Measurements from ENCODE around the gene NMRAL1.
A peak's percentile ranks its signal among the peaks of the same experiment; 100 is the strongest.

NMRAL1 gene

GRCh38 chr16:4463522-4464163 is 10.8 kb downstream of the NMRAL1 start:
- DNase-seq, result no peak

GRCh38 chr16:4461250-4462085 is 13.0 kb downstream of the NMRAL1 start:
- DNase-seq, result no peak

- DNase-seq, result no peak
These were observed 13.5 kb downstream of the NMRAL1 start for GRCh38 chr16:4460936-4461249.

- DNase-seq, result no peak
These were observed 18.5 kb downstream of the NMRAL1 start for GRCh38 chr16:4455951-4456350.

- no peak for DNase-seq
These were observed 19.3 kb downstream of the NMRAL1 start for GRCh38 chr16:4455081-4455480.

- DNase-seq, result no peak
These were observed 19.8 kb downstream of the NMRAL1 start for GRCh38 chr16:4454623-4455022.

- no peak for DNase-seq
These were observed 21.8 kb downstream of the NMRAL1 start for GRCh38 chr16:4452674-4453073.

GRCh38 chr16:4450931-4451519 is 23.4 kb downstream of the NMRAL1 start:
- no peak for DNase-seq

GRCh38 chr16:4450430-4450829 is 24.0 kb downstream of the NMRAL1 start:
- DNase-seq, result no peak

- DNase-seq, result no peak
These were observed 30.4 kb downstream of the NMRAL1 start for GRCh38 chr16:4443986-4444385.

- DNase-seq, result no peak
These were observed 31.2 kb downstream of the NMRAL1 start for GRCh38 chr16:4443271-4443670.

- DNase-seq, result no peak
These were observed 32.1 kb downstream of the NMRAL1 start for GRCh38 chr16:4442371-4442770.

- DNase-seq, result no peak
These were observed 37.1 kb downstream of the NMRAL1 start for GRCh38 chr16:4437366-4437765.

GRCh38 chr16:4435337-4436067 is 38.9 kb downstream of the NMRAL1 start:
- no peak for DNase-seq

GRCh38 chr16:4433914-4434787 is 40.3 kb downstream of the NMRAL1 start:
- no peak for DNase-seq

- DNase-seq, result no peak
These were observed 41.2 kb downstream of the NMRAL1 start for GRCh38 chr16:4433228-4433627.

- DNase-seq, result no peak
These were observed 43.4 kb downstream of the NMRAL1 start for GRCh38 chr16:4431023-4431422.

- DNase-seq, result no peak
These were observed 45.9 kb downstream of the NMRAL1 start for GRCh38 chr16:4428500-4428899.

GRCh38 chr16:4426722-4427372 is 47.6 kb downstream of the NMRAL1 start:
- DNase-seq, result no peak

GRCh38 chr16:4426021-4426684 is 48.3 kb downstream of the NMRAL1 start:
- no peak for DNase-seq

- DNase-seq, result peak; percentile 86
These were observed 48.9 kb downstream of the NMRAL1 start, which contains the start of gene DNAJA3 for GRCh38 chr16:4425378-4426020. Gene DNAJA3, plus strand, starts transcription at chr16:4425868. Its CDS starts 14 bp downstream, at chr16:4425882.

Measured in NCI-H748 treated with DMSO at 0.1 percent for 48 hours (cell line).